NCI-H2227 (cell line): Measurements from ENCODE around the gene TP53AIP1.

Experiments used
- DNase-seq: peaks from one replicate; lab custom pipeline; 2025; ENCODE audit not compliant: unreplicated experiment; lab: John Stamatoyannopoulos, UW

The TP53AIP1 gene

DNA sequence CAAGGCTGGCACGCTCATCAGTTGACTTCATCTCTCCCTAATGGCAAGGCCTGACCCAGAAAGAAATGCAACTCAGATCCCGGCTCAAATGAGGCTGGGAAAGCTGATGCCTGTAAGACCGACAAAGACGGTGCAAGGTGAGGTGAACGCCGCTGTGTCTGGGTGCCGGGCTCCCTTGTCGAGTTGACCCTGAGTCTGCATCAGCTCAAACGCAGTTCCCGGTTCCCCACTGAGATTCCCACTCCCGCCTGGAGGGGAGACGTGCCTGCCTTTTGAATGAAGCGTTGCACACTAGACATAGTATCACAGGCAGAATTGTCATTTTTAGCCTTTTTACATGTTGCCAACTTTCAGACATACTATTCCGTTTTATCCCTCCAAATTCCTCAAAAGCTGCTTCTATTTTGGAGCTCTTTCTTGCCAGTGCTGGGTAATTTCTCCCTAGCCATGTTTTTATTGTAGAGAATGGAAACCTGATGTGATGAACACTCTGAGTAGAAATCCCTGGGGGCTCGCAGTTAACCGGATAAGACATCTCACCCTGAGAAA is 831 bp upstream of the TP53AIP1 start:
- no peak for DNase-seq

DNA sequence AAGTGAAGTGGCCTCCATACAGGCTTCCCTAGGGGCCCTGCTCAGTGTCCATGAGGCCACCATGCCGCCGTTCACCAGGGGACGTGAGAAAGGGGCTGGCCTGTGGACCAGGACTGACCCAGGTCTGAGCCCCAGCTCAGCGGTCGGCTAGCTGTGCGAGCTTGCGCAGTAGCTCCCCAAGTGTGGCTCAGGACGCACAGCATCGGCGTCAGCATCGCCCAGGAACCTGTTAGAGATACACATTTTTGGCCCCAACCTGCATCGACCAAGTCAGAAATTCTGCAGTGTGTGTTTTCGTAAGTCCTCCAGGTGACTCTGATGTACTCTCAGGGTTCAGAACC is 429 bp downstream of the TP53AIP1 start:
- DNase-seq: no peak

DNA sequence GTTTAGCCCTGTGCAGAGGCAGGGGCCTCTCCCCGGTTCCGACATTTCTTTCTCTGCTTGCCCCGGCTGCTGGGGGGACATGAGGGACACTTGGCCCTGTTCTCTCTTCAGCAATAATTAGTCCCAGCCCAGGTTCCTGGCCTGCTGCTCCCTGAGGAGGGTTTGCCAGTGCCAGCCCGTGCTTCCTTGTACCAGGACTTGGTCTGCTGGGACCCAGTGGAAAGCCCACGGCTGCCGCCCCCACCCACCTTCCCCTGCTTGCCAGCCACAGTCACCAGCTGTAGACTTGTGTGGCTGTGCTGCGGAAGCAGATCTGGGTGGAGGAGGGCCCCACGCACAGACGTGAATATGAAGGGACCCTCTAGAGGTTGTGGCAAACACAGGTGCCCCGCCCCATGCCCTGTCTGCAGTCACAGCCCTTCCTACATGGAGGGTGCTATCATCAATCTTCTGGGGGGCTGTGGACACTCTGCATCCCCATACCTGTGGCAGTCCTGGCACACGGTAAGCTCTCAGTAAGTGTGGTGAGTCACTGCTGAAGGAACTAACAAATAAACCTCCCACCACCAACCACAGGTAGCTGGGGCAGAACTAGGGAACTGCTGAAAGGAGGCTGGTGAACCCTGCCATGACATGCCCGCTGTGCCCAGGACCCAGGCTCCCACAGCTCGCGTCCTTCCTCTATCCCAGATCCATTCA is 949 bp downstream of the TP53AIP1 start:
- DNase-seq: no peak

DNA sequence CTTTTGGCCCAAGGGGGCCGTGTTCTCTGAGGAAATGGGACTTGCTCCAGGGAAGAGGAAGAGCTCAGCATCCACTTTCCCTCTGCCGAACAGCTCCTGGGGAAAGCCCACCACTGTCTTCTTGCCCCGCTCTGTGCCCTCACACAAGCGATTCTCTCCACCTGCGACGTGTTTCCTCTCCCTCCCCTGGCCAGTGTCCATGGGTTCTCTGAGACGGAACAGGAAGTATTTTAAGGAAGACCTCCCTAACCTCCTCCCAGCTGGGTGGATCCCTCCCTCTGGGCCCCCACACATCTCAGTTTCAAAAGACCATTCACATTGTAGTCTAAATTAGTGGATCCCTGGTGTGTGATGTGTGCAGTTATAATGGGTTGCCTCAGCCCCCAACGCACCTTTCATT is 1.6 kb downstream of the TP53AIP1 start:
- no peak for DNase-seq

DNA sequence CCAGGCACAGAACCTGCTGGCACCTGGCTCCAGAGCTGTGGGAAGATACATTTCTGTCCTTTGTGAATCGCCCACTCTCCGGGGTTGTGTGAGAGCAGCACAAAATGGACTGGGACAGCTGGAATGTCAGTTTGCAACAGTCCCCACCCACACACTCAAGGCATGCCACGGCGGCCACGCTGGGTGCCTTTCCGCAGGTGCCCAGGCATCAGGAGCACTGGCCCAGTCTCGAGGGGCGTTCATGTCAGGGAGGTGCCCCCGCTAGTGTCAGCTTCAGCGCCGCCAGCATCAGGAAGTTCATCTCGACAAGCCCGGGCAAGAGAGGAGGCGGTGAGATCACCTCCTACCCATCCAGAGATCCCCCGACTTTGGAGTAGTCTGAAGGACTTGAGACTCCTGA is 2.1 kb downstream of the TP53AIP1 start:
- no peak for DNase-seq

DNA sequence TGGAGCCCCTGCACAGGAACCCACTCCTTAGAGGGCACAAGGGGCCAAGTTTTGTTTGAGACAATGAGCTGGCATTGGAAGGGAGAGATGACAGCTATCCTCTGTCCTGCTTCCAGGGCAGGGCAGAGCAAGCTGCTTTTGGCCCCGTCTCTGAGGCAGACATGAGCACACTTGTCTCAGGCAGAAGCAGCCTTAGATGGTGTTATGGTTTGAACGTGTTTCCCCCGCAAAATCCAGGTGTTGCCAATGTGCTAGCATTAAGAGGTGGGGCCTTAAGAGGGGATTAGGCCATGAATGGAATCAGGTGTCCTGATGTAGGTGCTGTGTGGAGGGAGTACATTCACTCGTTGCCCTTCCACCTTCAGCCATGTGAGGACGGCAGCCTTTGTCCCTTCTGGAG is 2.5 kb downstream of the TP53AIP1 start:
- no peak for DNase-seq

DNA sequence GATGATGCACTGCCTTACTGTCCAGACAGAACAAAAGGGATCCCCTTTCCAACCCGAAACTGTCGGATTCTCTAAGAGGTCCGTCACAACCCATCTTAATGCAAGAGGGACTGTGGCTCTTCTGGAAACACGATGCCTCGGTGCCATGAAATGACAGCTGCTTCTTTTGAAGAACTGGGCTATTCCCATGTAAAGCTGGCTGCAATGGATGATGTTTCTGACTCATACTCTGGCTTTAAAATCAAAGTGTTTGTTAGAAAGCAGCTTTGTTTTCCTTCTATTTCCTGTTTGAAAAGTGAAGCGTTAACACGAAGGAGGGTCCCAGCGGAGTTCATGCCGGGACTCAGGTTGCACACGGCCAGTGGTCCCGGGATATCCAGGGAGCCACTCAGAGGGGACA is 3.1 kb downstream of the TP53AIP1 start:
- no peak for DNase-seq

DNA sequence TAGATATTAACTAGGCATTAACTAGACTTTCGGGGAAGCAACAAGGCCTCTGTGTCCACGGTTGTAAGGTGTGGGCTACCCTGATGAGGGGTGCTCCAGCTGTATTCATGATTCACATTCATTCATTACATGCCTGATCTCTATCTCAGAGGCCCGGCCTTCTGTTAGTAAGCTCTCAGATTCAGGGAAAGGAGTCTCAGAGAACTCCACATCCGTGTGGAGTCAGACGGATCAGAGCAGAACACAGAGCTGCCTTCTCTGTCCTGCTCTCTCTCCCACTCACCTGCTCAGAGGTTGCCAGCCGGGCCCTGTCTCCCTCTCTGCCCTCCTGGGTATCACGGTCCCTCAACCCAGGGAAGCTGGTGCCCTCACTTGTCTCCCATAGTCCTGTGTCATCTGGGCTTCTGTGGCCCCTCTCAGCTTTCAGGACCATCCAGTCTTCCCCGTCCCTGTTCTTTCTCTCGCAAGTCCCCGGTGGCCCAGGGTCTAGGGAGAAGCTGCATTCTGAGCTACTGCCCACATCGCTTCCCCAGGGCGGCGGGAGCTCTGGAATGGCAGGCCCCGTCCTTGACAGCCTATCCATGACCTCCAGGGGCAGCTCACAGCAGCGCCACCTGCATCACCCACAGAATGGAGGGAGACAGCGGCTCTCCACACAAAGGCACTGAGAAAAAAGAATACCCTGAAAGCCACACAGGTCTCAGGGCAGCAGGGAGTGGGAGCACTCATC is 4.3 kb downstream of the TP53AIP1 start:
- DNase-seq: no peak

DNA sequence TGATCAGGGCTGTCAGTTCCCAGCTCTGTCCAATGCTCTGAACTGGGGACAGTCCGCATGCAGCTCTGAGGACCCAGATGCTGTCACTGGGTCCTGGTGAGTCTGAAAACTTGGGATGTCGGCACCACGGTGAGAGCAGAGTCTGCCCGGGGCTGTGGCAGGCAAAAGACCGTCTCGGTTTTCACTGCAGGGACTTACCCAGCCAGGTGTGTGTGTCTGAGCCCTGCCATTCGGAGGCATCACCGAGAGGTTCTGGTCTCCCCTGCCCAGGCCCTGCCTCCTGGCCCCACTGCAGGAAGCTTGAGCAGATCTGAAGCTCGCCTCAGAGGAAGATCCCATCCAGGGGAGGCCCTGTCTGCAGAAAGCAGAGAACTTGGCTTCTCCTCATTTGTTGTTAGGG is 5.2 kb downstream of the TP53AIP1 start:
- DNase-seq: no peak

DNA sequence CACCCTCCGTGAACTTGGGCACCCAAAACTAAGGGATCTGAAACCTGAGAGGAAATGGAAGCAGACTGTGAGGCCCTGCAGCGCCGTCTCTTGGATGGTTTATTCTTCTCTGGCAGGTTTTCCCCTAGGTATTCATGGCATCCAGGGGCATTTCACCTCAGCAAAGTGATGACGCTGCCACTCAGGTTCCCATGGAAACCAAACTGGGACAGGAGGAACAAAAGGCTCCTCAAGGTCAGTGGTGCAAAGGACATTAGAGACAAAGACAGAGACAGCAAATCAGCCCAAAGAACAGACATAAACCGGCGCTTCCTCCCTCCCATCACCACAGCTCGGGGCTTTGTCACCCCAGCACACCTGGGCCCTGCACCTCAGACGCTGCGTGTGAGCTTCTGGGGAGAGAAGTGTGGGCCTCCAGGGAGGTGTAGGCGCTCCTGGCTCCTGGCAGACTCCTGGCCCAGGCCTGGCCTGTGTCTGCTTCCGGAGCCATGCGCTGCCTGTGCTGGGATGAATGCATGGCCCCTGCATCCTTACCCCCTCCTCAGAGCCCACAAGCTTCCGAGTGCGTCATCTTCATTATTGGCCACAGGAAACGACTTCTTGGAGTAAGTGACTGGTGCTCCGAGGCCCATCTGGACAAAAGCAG is 5.9 kb downstream of the TP53AIP1 start:
- peak; percentile 25 for DNase-seq

DNA sequence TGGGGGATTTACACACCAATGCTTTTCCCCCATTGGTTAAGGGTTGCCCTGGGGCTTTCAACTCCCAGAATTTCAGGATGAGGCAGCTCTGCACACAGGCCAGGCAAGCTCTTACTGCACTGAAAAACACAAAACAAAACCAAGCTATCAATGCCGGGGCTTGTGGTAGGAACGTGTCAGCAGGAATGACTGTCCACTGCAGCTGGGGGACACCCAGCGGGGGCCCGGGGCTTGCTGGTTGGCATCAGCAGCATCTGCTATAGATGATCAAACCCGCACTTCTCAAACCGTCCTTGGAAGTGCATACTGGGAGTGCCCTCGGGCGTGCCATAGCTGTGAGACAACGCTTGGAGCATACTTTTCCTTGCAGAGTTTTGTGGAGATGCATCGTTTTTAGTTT is 7.7 kb downstream of the TP53AIP1 start:
- DNase-seq: no peak

DNA sequence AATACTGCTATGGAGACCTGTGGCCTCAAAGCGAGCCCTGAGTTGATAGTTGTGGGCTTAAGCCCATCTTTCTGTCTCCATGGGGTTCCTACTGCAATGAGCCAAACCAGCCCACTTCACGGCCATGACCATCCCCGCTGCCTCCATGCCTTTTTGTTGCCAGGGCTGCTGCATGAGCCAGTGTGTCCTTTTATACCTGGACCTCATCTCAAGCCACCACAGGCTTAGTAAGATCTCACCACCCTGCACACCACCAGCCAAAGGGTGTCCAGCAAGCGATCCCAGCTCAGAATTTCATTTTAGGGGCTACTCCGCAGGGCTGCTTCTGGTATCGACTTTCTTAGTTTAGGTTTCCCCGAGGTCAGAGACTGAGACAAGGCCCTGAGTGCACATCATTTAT is 8.3 kb downstream of the TP53AIP1 start:
- no peak for DNase-seq

DNA sequence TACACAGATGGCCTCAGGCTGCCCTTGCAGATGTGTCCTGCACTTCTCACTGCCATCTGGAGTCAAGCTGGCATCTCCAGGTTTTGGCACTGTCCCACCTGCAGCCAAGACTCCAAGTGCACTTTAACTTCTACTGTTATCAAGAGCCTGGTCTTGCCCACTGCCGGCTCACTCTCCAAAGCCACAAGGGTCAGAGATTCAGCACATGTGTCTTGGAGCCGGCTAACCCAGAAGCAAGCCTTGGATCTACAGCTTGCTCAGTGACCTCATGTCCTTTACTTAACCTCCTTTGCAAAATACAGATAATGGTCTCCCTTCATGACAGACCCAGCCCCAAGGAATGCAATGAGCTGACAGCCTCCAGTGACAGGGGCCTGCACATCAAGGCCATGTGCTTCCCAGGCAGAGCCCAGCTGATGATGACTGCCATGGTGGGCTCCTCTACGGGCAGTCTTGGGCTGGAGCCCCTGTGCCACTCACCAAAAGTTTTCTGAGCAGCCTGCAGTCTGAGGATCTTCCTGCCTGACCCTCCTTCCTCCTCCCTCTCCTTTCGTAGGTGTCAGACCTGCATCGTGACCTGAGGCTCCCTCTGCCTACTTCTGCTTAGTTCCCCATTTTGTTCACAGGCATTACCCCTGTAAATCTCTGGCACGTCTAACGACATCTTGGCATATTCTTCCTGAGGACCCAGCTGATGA is 9.0 kb downstream of the TP53AIP1 start:
- DNase-seq: no peak

DNA sequence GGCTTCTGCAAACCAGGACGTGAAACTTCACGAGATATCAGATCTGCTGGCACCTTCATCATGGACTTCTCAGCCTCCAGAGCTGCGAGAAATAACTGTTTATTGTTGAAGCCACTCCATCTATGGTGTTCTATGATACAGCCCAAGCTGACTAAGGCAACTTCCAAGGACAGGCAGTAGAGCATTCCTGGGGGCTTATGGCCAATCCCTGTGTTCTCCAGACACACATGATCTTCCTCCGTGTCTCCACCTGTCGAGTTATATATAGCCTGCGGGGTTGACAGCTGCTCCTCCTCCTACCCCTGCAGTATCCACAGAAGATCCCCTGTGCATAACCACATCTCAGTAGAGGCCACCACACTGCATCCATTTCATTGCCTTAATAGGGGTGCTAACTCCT is 11.0 kb downstream of the TP53AIP1 start:
- no peak for DNase-seq

DNA sequence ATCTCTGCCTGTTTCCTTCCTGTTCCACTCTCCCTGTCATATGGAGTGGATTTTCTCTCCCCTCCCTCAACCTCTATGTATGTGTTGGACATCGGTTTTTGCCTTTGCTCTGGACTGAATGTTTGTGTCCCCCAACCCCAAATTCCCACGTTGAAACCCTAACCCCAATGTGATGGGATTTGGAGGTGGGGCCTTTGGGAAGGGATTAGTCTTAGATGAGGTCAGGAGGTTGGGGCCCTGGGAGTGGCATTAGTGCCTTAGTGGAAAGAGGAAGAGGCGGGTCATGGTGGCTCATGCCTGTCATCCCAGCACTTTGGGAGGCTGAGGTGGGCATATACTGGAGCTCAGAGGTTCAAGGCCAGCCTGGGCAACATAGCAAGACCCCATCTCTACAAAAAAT is 11.6 kb downstream of the TP53AIP1 start:
- no peak for DNase-seq

DNA sequence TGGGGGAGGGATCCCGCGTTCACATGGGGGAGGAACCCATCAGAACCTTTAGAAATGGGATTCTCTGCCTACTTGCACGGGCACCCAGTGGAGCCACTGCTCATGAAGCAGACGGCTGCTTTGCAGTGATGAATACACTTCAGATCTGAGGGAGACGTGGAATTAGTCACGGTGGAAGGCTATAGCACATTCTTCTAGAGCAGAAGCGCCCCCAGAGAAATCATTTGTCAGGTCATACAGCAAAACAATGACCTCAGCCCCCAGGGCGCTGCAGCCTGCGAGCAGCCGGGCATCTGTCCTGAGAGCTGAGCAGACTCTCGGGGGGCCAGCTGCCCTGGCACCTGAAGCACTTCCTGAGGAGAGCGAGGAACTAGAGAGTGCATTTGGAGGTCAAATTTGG is 12.7 kb downstream of the TP53AIP1 start:
- DNase-seq: no peak

DNA sequence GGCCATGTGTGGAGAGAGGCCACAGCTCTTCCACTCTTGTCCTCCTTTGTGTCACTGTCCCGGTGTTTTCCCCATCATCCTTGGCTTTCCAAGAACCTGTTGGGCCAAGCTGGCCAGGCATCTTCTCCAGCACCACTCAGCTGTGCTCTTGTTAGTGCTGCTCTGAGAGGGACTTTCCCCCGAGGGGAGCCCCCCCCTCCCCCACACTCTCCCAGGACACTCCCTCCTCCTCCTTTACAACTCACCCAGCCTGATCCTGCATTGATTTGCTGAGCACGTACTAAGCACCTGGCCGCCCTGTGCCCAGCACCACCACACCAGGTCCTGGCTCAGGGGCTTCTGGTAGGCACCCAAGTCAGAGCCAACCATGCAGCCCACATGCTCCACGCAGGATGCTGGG is 13.2 kb downstream of the TP53AIP1 start:
- DNase-seq: no peak

DNA sequence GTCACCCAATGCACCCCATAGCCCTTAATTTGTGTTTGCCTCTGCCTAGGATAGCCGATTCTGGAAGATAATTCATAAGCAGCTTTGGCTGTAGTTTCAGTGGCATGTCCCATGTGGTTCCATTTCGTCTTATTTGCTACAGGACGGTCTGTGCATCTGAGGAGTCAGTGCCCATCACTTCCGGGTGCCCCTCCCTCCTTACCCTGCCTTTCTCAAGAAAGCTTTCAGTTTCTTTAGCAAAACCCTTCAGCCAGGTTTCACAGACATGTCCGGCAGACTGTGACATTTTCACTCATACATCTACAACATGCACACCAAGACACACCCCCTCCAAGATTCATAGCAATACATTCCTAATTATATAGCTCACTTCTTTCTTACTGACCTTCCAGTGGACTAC is 14.3 kb downstream of the TP53AIP1 start:
- no peak for DNase-seq

DNA sequence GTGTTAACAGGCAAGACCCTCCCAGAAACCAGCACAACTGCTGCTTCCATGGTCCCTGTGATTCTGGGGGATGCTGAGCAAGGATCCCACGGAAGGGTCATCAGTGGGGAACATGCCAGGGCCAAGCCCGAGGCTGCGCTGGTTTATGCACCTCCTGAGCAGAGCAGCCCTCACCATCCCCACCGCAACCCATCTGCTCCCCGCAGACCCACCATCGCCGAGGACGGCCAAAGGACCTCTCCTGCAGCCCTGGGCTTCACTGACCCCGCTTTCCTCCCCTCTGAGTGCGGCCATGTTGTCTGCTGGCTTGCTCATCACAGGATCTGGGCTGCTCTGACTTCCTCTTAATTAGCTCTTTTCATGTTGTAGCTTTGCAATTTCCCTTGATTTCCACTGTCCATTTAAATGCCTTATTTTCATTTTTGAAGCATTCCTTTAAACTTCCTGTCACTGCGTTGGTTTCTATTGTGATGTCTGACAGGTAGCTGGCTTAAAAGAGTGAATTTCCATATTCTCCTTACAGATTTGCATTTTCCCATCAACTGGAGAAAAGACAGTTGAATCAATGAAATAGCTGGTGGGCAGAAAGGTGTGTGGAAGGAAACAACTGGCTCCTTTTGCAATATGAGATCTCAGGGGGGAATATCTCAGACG is 14.9 kb downstream of the TP53AIP1 start:
- DNase-seq: no peak

DNA sequence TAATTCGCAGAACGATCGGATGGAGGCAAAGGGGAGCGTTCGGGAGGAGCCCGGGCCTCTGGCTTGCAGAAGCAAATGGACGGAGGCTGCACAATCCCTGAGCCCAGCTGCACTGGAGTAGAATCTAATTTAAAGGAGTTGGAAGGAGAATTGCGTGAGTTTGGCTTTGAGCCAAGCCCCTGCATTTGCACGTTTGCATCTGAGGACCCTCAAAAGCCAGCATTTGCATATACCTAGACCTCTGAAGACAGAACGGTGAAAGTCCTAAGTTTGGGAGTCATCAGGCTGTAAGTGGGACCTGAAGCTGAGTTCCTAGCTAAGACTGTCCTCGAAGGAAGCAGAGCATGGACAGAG is 15.6 kb downstream of the TP53AIP1 start:
- DNase-seq: no peak

DNA sequence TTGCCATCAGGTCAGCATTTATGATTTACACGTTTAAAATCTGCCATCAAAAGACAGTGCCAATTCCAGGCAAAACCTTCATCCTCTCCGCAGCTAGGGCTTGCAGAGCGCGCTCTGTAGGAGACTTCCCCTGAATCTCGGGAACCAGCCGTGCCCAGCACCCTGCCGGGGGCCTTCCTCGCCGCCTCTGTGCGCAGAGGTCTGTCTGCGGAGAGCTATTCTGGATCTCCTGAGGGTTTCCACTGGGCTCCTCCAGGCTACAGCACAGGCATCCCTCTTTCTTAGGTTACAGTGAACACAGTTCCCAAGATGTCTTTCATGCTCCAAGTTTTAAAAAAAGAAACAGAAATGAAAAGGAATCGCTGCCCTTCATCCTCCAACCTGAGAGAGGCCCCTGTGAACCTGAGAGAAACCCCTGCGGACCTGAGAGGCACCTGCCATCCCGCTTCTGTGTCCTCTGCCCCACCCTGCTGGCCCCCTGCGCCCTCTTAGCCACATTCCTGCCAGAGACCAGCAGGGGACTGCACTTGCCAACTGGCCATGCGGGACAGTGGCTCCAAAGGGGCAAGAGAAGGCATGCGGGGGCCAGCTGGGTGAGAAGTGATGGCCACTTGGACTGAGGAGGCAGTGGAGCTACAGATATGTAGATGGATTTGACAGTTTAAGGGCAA is 16.1 kb downstream of the TP53AIP1 start:
- no peak for DNase-seq
